NCI-H446 (cell line): Measurements from ENCODE around the gene MOB3B.

ENCODE experiments used
- DNase-seq, 2 experiments: peaks; one replicate each; lab custom pipeline; 2025; lab: John Stamatoyannopoulos, UW

MOB3B gene

GRCh38 chr9:27541740-27542139 is 12.1 kb upstream of the MOB3B start:
- DNase-seq: no peak

DNA sequence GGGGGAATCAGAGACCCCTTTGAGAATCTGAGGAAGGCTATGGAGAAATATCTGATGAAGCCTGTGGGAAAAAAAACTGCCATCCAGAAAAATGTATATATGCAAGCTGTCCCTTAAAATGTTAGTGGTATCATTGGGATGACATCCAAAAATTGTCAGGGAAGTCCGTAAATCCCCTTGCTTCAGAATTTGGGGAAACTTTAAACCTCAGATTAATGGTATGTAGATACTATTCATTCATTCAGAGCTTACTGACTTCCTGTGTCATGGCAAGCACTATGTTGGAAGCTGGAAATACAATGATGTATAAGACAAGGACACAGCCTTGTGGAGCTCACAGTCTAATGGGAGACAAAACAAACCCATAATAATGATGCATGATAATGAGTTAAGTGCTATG is 10.9 kb upstream of the MOB3B start:
- no peak for DNase-seq

GRCh38 chr9:27539479-27540441 is 10.1 kb upstream of the MOB3B start:
- no peak for DNase-seq

GRCh38 chr9:27538647-27539046 is 9.0 kb upstream of the MOB3B start:
- no peak for DNase-seq

- DNase-seq: no peak
Measured at GRCh38 chr9:27537756-27538155, 8.1 kb upstream of the MOB3B start.

- DNase-seq: no peak
Measured at GRCh38 chr9:27537027-27537435, 7.4 kb upstream of the MOB3B start.

GRCh38 chr9:27536168-27536567 is 6.6 kb upstream of the MOB3B start:
- no peak for DNase-seq

DNA sequence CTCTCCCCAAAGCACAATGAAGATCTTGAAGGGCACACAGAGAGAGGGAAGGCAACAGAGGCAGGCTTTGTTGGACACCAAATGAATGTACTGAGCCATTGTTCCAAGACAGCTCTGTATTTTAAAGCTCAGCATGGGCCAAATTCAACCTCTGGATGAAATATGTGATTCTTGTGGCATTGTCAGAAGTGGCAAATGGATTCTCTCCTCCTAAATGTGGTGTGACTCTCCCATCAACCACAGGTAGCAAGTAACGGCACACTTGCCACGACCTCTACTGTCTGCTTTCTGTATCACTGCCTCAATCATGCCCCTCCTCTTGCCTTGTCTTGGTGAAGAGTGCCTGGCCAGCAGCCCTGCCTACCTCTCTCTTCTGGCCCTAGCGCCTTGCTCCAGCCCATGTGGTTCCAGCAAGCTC is 6.1 kb upstream of the MOB3B start:
- DNase-seq: no peak

DNA sequence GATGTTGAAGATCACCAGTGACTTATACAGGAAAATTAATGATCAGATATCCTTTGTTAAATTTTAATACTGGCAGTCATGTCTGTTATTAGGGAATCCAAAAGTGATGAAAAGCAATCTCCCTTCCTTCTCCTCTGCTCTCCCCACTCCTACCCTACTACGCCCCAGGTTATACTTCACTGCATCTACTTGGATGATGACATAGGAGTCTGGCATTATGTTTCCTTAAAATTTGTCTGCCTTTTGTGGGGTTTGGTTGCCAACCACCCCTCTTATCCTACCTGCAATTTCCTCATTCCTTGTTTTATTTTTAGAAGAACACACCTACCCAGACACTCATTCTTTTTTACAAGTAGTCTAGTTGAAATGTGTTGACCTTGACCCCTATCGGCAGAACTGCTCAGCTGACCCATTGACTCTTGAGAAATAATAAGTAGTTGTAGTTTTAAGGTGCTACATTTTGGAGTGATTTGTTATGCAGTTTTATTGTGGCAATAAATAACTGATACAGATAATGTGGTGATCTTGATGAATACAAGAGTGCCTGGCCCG is 5.1 kb upstream of the MOB3B start:
- DNase-seq: no peak

DNA sequence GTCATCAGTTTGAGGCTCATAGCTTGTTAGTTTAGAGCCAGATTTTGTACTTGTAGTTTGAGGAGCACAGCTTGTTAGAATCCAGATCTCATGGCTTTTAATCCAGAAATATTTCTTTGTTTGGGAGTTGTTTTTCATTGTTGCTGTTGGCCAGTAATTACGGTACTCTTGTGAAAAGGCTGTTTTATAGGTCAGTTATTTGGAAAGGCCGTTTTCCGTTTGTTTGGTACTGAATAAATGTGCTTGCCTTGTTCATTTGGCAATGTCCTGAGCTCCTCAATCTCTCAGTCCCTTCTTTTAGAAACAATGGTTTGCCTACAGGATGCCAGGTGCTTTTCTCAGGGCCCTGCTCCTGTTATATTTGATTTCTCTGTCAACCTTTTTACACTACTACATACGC is 4.5 kb upstream of the MOB3B start:
- DNase-seq: no peak

DNA sequence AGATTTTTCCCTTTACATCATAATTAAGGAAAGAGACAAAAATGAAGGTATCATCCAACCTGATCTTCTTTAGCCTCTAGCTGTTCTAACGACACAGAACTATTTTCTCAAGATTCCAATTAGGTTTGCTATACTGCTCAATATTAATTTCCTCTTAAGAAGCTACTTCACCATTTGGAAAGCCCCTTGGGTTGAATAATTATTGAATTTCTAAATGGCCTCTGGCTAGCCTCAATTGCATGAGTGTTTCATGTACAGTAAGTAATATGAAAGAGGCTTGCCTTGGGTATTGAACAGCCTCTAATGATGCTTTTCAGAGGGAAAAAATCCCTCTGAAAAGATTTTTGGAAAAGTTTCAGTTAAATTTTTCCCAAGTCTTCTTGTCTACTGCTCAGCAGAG is 3.7 kb upstream of the MOB3B start:
- no peak for DNase-seq

DNA sequence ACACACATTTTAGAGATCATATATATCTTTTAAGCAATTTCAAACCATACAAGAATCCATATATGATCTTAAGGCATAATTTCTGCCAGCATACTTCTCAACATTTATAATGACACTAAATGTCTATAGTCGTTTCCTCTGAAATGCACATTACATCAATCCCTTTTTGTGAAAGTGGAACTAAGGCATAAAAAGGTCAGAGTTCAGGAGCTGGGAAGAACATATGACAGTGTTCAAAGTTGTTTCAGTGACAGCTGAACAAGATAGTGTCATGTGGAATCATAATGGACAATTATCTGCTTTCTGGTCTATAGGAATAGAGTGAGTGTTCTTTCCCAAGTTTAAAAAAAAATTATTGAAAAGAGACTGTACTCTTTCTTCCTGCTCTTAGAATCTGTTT is 2.4 kb upstream of the MOB3B start:
- DNase-seq: no peak

GRCh38 chr9:27530915-27531755 is 1.5 kb upstream of the MOB3B start:
- DNase-seq: no peak

DNA sequence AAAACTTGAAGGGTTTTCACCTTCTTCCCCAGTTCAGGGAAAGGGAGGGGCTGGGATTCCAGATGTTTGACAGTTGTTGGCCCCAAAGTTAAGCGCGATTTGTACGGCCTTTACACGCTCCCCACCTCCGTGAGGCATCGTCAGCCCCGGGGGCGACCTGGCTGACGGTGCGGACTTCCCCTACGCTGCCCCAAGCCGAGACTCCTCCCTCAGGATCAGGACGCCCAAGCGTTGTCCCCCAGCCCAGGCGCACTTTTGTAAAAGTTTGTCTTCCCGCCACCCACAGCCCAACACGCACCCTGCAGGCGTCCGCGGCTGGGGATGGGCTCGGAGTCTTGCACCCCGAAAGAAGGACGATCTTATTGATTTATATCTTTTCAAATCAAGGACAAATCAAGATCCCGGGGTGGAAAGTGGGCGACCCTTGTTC is 713 bp downstream of the MOB3B start:
- no peak for DNase-seq

DNA sequence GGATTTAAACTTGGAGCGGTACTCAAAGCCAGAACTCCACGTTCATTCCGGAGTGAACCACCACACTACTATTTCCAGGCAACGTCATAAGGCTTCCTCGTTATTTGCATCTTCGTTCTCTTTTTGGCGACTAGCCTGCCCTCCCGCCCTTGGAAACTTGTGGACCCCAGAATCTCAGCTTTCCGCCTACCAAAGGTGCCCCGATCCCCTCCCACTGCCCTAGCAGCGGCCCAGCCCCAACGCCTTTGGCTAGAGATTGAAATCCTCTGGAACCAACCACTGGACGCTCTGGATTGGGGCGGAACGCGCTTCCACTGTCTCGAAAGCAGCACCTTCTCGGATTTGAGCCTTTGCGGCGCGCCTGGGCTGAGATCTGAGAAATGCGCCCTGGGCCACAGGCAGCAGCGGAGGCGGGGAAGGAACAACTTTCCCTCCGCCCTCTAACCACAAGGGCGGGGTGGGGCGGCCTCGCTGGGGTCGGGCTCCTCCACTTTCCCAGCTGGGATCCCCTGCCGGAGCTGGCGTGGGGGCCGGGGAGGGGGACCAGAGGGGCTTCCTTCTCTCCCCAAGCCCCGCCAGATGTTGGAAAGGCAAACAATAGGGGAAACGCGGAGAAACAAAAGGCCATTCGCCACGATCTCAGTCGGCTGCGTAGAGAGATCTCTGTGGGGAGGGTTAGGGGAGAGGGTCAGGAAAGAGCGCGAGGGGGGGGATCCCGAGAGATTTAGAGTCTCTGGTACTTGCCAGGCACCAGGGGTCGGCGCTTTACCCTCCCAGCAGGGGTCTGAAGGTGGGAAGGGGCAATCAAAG is 1.3 kb downstream of the MOB3B start:
- no peak for DNase-seq

GRCh38 chr9:27527702-27528075 is 1.9 kb downstream of the MOB3B start:
- DNase-seq: no peak

GRCh38 chr9:27524236-27524635 is 5.4 kb downstream of the MOB3B start, which contains the start of gene IFNK:
IFNK (plus strand) TSS chr9:27524290; CDS start chr9:27524337, 47 bp downstream.
- no peak for DNase-seq

- no peak for DNase-seq
Measured at GRCh38 chr9:27523141-27523540, 6.5 kb downstream of the MOB3B start.

DNA sequence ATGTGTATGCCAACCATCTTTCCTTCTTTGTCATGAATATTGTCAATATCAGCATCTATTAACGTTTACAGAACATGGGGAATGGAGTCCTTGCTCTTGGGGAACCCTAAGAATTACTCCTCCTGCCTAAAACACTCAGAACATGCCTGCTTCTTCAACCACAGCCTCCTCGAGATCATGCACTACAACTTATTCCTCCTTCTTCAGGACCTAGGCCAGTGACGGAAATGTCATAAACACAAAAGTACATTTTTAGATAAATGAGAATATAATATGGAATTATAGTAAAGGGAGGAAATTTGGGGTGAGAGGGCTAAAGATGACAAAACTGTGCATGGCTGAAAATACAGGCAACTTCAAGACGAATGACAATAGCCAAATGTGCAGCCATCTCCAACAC is 8.6 kb downstream of the MOB3B start:
- DNase-seq: no peak

DNA sequence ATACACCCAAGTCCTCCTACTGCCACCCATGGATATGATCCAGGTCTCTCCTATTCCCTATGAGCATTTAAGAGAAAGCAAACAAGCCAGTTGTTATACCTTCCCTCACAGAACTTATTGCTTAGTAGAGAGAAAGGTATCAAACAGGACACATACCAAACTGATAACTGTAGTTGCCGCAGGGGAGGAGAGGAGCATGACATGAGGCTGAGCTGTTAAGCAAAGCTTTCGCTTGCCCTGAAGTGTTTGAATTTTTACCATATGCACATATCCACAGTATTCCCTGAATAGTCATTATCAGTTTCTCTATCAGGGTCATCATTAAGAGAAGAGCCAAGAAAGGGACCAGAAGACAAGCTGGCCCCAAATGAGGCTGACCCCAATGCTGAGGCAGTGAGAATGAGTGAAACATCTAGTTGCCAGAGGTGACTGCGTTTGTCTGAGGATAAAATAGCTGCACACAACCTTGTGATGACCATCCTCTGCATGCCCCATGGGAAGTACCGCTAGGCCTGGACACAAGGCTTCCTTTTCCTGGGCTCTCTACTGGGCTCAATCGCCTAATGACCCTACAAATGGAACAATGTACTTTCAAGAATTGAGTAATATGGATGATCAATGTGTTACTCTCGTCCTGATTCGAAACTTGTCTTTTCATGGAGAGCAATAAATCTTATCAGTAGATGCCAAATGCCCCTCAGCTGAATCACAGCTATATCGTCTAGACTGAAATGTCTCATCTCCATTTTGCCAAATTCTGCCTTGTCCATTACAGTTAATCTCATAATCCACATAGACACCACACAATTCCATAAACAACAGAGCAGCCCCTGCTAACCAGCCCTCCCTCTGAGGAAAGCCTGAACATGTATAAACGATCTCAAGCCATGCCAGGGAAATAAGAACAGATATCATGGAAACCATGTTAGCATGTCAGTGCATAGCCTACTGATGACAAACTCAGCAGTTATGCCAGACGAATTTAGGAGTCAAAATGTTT is 9.8 kb downstream of the MOB3B start:
- no peak for DNase-seq
